KOPT-K1 (cell line): ENCODE measurements around the gene PLCL2.
"Not testable (repeated sequence)": the region's sequence is repeated elsewhere in the genome, so short reads cannot be mapped to it uniquely, and the experiment has no call there.

Experiments
- H3K27ac ChIP-seq: fragments of 200-600 bp; sonication (generic); 2 replicates; pipeline ENCODE4 v1.5.1; 2016; ENCODE audit warnings: antibody characterized with exemption, mild to moderate bottlenecking, low read depth, low read length; ENCODE audit not compliant: poor library complexity, severe bottlenecking
- H3K36me3 ChIP-seq: fragments of 200-600 bp; sonication (generic); 2 replicates; pipeline ENCODE4 v1.5.1; 2017; ENCODE audit warnings: antibody characterized with exemption, mild to moderate bottlenecking, low read length, moderate library complexity; ENCODE audit not compliant: insufficient read depth
- H3K9me3 ChIP-seq: fragments of 200-600 bp; sonication (generic); 2 replicates; pipeline ENCODE4 v1.5.1; 2017; ENCODE audit warnings: antibody characterized with exemption, low read length, mild to moderate bottlenecking; ENCODE audit not compliant: insufficient read depth, poor library complexity, severe bottlenecking

Gene PLCL2

GRCh38 chr3:16980526-16980925, 95.8 kb downstream of the PLCL2 start:
- H3K9me3 ChIP-seq, H3K36me3 ChIP-seq: not testable (repeated sequence)

GRCh38 chr3:16982460-16982859, 97.7 kb downstream of the PLCL2 start:
- no peaks in the 10 kb centered on the region for H3K36me3 ChIP-seq
- no peaks in the 10 kb centered on the region for H3K9me3 ChIP-seq
- H3K27ac ChIP-seq, result no peak overlapping the region

More at GRCh38 chr3:16980526-16980925, 95.8 kb downstream of the PLCL2 start:
- not testable (repeated sequence) for H3K27ac ChIP-seq

- H3K27ac ChIP-seq, result no peak overlapping the region
Measured at GRCh38 chr3:16985608-16986007, 100.9 kb downstream of the PLCL2 start.

GRCh38 chr3:16987141-16987540, 102.4 kb downstream of the PLCL2 start:
- no peaks in the 10 kb centered on the region for H3K36me3 ChIP-seq
- no peaks in the 10 kb centered on the region for H3K9me3 ChIP-seq
- no peak overlapping the region for H3K27ac ChIP-seq

More at GRCh38 chr3:16985608-16986007, 100.9 kb downstream of the PLCL2 start:
- Histone ChIP-seq H3K36me3 (no peaks in the 10 kb centered on the region), H3K9me3 (no peaks in the 10 kb centered on the region)

GRCh38 chr3:16990163-16990562, 105.4 kb downstream of the PLCL2 start:
- no peaks in the 10 kb centered on the region for H3K36me3 ChIP-seq
- no peak overlapping the region for H3K27ac ChIP-seq

GRCh38 chr3:16992198-16992597, 107.4 kb downstream of the PLCL2 start:
- Histone ChIP-seq H3K36me3 (no peaks in the 10 kb centered on the region), H3K9me3 (no peaks in the 10 kb centered on the region), H3K27ac (no peak overlapping the region)

More at GRCh38 chr3:16990163-16990562, 105.4 kb downstream of the PLCL2 start:
- H3K9me3 ChIP-seq, result no peaks in the 10 kb centered on the region

GRCh38 chr3:16993227-16993626, 108.5 kb downstream of the PLCL2 start:
- Histone ChIP-seq H3K27ac (no peak overlapping the region), H3K9me3 (no peaks in the 10 kb centered on the region), H3K36me3 (no peaks in the 10 kb centered on the region)

- Histone ChIP-seq H3K9me3 (no peaks in the 10 kb centered on the region), H3K36me3 (no peaks in the 10 kb centered on the region), H3K27ac (peak overlapping the region; percentile 28)
Measured at GRCh38 chr3:16994854-16995525, 110.2 kb downstream of the PLCL2 start.

- Histone ChIP-seq H3K27ac (peak overlapping the region; percentile 28), H3K36me3 (no peaks in the 10 kb centered on the region), H3K9me3 (no peaks in the 10 kb centered on the region)
Measured at GRCh38 chr3:16995601-16996000, 110.8 kb downstream of the PLCL2 start.

- Histone ChIP-seq H3K27ac (no peak overlapping the region), H3K9me3 (peaks cover 11% of the 10 kb centered on the region), H3K36me3 (no peaks in the 10 kb centered on the region)
Measured at GRCh38 chr3:16998236-16998923, 113.6 kb downstream of the PLCL2 start.

GRCh38 chr3:16999161-16999560, 114.4 kb downstream of the PLCL2 start:
- Histone ChIP-seq H3K9me3 (peaks cover 11% of the 10 kb centered on the region), H3K36me3 (no peaks in the 10 kb centered on the region), H3K27ac (no peak overlapping the region)

- H3K36me3 ChIP-seq, result no peaks in the 10 kb centered on the region
- no peak overlapping the region for H3K27ac ChIP-seq
- H3K9me3 ChIP-seq, result peaks cover 11% of the 10 kb centered on the region
Measured at GRCh38 chr3:16999871-17000270, 115.1 kb downstream of the PLCL2 start.

- Histone ChIP-seq H3K27ac (no peak overlapping the region), H3K36me3 (no peaks in the 10 kb centered on the region), H3K9me3 (peaks cover 11% of the 10 kb centered on the region)
Measured at GRCh38 chr3:17003457-17003856, 118.7 kb downstream of the PLCL2 start.

- no peak overlapping the region for H3K27ac ChIP-seq
Measured at GRCh38 chr3:17006132-17006852, 121.5 kb downstream of the PLCL2 start.

GRCh38 chr3:17007284-17007683, 122.5 kb downstream of the PLCL2 start:
- Histone ChIP-seq H3K9me3 (no peaks in the 10 kb centered on the region), H3K27ac (no peak overlapping the region), H3K36me3 (peaks cover 28% of the 10 kb centered on the region)

More at GRCh38 chr3:17006132-17006852, 121.5 kb downstream of the PLCL2 start:
- peaks cover 18% of the 10 kb centered on the region for H3K36me3 ChIP-seq
- peaks cover 5% of the 10 kb centered on the region for H3K9me3 ChIP-seq
